Measurements from ENCODE around the gene ADAMTSL4.

Gene ADAMTSL4

GRCh38 chr1:150516616-150517015 lies 32.6 kb upstream of the ADAMTSL4 start:
- peak overlapping the region; percentile 61 for H3K4me3 ChIP-seq (ENCODE audit: control insufficient read depth, low read depth, low read length)
- peak; percentile 18 for DNase-seq (ENCODE audit: low read depth)
- TF ChIP-seq, protein P1, sequence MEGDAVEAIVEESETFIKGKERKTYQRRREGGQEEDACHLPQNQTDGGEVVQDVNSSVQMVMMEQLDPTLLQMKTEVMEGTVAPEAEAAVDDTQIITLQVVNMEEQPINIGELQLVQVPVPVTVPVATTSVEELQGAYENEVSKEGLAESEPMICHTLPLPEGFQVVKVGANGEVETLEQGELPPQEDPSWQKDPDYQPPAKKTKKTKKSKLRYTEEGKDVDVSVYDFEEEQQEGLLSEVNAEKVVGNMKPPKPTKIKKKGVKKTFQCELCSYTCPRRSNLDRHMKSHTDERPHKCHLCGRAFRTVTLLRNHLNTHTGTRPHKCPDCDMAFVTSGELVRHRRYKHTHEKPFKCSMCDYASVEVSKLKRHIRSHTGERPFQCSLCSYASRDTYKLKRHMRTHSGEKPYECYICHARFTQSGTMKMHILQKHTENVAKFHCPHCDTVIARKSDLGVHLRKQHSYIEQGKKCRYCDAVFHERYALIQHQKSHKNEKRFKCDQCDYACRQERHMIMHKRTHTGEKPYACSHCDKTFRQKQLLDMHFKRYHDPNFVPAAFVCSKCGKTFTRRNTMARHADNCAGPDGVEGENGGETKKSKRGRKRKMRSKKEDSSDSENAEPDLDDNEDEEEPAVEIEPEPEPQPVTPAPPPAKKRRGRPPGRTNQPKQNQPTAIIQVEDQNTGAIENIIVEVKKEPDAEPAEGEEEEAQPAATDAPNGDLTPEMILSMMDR (conservative IDR thresholded peaks at IDR 0.05; ENCODE audit: control insufficient read depth, insufficient read depth, low read depth, low read length): no peak

DNA sequence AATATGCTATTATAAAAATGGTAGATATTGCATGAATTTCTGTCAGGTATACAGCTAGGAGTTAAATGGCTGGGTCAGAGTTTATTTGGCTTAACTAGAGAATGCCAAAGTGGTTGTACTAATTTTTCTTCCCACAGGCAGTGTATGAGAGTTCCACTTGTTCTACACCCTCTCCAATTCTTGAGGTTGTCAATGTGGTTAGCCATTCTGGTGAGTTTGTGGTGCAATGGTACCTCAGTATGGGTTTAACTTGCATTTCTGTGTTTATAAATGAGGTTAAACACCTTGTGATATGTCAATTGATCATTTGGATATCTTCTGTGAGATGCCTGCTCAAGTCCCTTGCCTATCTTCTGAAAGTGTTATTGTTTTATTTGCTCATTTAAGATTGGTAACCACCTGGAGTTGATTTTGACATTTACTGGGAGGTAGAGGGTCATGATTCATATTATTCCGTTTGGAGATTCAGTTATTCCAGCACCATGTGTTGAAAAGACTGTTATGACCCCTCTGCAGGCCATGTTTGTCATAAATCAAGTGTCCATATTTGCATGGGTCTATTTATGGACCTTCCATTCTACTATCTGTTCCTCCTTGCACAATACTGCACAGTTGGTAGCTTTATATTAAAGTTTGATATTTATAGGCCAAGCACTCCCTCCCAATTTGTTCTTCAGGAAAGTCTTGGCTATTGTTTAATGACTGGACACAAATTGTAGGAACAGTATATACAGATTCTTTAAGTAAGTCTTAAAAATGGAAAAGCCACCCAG lies 27.8 kb upstream of the ADAMTSL4 start:
- no peak for DNase-seq (ENCODE audit: low read depth)
- TF ChIP-seq, protein P1 (conservative IDR thresholded peaks at IDR 0.05; ENCODE audit: control insufficient read depth, insufficient read depth, low read depth, low read length): no peak
- H3K4me3 ChIP-seq (ENCODE audit: control insufficient read depth, low read depth, low read length): no peak overlapping the region

DNA sequence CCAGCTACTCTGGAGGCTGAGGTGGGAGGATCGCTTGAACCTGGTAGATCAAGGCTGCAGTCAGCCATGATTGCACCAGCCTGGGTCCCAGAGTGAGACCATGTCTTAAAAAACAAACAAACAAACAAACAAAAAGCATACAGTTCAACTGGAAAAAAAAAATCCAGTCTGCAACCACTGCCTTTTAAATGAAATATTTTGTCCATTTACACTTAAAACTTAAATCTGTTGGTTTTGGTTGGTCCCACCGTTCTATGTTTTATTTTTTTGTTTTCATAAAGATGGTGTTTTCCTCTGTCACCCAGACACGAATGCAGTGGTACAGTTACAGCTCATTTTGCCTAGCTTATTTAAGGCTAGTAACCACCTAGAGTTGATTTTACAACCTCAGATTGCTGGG lies 23.9 kb upstream of the ADAMTSL4 start:
- no peak for DNase-seq (ENCODE audit: low read depth)
- H3K4me3 ChIP-seq (ENCODE audit: control insufficient read depth, low read depth, low read length): no peak overlapping the region
- TF ChIP-seq, protein P1 (conservative IDR thresholded peaks at IDR 0.05; ENCODE audit: control insufficient read depth, insufficient read depth, low read depth, low read length): no peak

DNA sequence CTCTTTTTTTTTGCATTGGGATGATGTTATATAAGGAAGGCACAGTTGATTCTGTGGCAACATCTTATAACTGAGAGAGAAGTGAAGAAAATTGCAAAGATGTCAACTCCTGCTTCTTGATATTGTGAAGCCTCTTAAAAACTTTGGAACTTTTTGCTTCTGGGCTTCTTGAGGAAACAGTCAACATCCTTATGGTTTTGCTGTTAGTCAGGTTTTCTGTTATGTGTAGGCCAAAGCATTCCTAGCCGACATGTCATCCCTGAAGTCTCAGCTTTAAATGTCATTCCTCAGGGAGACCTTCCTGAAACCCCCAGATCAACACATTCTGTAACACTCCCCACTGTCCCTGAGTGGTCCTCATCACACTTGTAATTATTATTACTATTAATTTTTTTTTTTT lies 21.0 kb upstream of the ADAMTSL4 start:
- no peak overlapping the region for H3K4me3 ChIP-seq (ENCODE audit: control insufficient read depth, low read depth, low read length)
- TF ChIP-seq, protein P1 (conservative IDR thresholded peaks at IDR 0.05; ENCODE audit: control insufficient read depth, insufficient read depth, low read depth, low read length): no peak
- peak; percentile 79 for DNase-seq (ENCODE audit: low read depth)

DNA sequence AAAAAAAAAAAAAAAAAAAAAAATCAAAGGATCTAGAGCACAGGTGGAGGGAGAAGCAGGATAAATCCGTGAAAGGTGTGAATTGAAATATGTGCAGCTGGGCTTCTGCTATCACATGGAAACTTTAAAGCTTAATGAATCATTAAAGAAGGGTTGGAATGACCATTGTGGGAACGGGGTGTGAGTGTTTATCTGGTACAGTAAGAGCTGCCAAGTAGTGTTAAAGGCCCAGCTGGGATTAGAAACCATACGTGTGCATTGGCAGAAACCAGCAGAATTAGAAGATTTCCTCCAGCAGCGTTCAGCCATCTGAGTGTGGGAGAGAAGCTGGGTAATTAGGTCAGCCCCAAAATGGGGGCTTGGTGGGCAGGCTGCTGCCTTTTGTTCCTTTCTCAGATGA lies 20.2 kb upstream of the ADAMTSL4 start:
- TF ChIP-seq, protein P1 (conservative IDR thresholded peaks at IDR 0.05; ENCODE audit: control insufficient read depth, insufficient read depth, low read depth, low read length): no peak
- peak; percentile 92 for DNase-seq (ENCODE audit: low read depth)
- no peak overlapping the region for H3K4me3 ChIP-seq (ENCODE audit: control insufficient read depth, low read depth, low read length)

- no peak overlapping the region for H3K4me3 ChIP-seq (ENCODE audit: control insufficient read depth, low read depth, low read length)
- TF ChIP-seq, protein P1 (conservative IDR thresholded peaks at IDR 0.05; ENCODE audit: control insufficient read depth, insufficient read depth, low read depth, low read length): no peak
- no peak for DNase-seq (ENCODE audit: low read depth)
These were observed 18.6 kb upstream of the ADAMTSL4 start for GRCh38 chr1:150530491-150531159.

Measured in fibroblast of mammary gland (primary cell).